Activated T-helper 1 cell treated with anti-CD3 and anti-CD28 coated beads, Interleukin-12 subunit alpha, Interleukin-12 subunit beta, Interleukin-2, Interleukin-4 antibody, amounts not matched to agents 30 ng/mL and 10 ng/mL and 1 ng/mL, durations not matched to agents 14 hours and 24 hours and 36 hours (primary cell): ENCODE data around the gene ZNF547. TPM values are rescaled to one million over a fixed set of nuclear protein-coding genes. Genes with fewer than 3 reads are reported as not detected.
"Not testable (repeated sequence)": the region's sequence is repeated elsewhere in the genome, so short reads cannot be mapped to it uniquely, and the experiment has no call there.

Experiments used
- DNase-seq: peaks from one replicate; pipeline ENCODE4 v3.0.0; 2021; ENCODE audit warnings: low spot score
- H3K27ac Mint-ChIP-seq: one replicate; pipeline ENCODE4 v1.8.0; 2021; ENCODE audit warnings: mild to moderate bottlenecking, mixed read lengths
- H3K27me3 Mint-ChIP-seq: one replicate; pipeline ENCODE4 v1.8.0; 2022; ENCODE audit warnings: mild to moderate bottlenecking, moderate library complexity, mixed read lengths; ENCODE audit not compliant: insufficient read depth
- H3K36me3 Mint-ChIP-seq: one replicate; pipeline ENCODE4 v1.8.0; 2021; ENCODE audit warnings: low read depth, mixed read lengths
- H3K4me1 Mint-ChIP-seq: one replicate; pipeline ENCODE4 v1.8.0; 2021; ENCODE audit warnings: low read depth, mixed read lengths
- H3K4me3 Mint-ChIP-seq: one replicate; pipeline ENCODE4 v1.8.0; 2021; ENCODE audit warnings: mild to moderate bottlenecking, moderate library complexity, mixed read lengths
- H3K9me3 Mint-ChIP-seq: one replicate; pipeline ENCODE4 v1.8.0; 2021; ENCODE audit warnings: mixed read lengths
- intact Hi-C: fragments of 100-400 bp; cut with micrococcal nuclease; formaldehyde crosslinking; loops from one replicate; pipeline ENCODE4 v1.15.1; 2024
- total RNA-seq: library from RNA; stranded (reverse); gene quantifications from 2 replicates; pipeline ENCODE4 v1.2.3, GENCODE V29; 2022

Gene ZNF547
- total RNA-seq, 1 donor from 2014 or later = 0.93 TPM

GRCh38 chr19:57348136-57348535, 15.2 kb upstream of the ZNF547 start:
- DNase-seq = no peak
- H3K4me3 Mint-ChIP-seq = no peak overlapping the region
- intact Hi-C loops = no loop called here
- peaks cover 21% of the 10 kb centered on the region for H3K36me3 Mint-ChIP-seq
- no peaks in the 10 kb centered on the region for H3K27me3 Mint-ChIP-seq
- peaks cover 26% of the 10 kb centered on the region for H3K9me3 Mint-ChIP-seq
- H3K4me1 Mint-ChIP-seq = peaks cover 23% of the 10 kb centered on the region
- no peak overlapping the region for H3K27ac Mint-ChIP-seq

- Mint-ChIP-seq H3K27me3 (no peaks in the 10 kb centered on the region), H3K4me1 (peaks cover 29% of the 10 kb centered on the region), H3K36me3 (peaks cover 50% of the 10 kb centered on the region), H3K27ac (peak within 1 kb of the TSS; percentile 90), H3K9me3 (peaks cover 50% of the 10 kb centered on the region), H3K4me3 (peak within 1 kb of the TSS; percentile 92)
- DNase-seq = peak; percentile 84
- intact Hi-C loops = loop anchor here (1.0 to 5.0 kb wide), 8 partner anchors 12 to 176 kb away; partner anchors contain the start of genes TRAPPC2B, ZNF17, ZNF460 and ZNF543
Observed at GRCh38 chr19:57350877-57351805, 12.2 kb upstream of the ZNF547 start, which contains the start of gene ZNF304. Gene ZNF304 (plus strand): TSS chr19:57351271. CDS start chr19:57351665, 394 bp downstream.

- H3K36me3 Mint-ChIP-seq = peaks cover 57% of the 10 kb centered on the region
- peak overlapping the region; percentile 92 for H3K4me3 Mint-ChIP-seq
- peaks cover 58% of the 10 kb centered on the region for H3K9me3 Mint-ChIP-seq
- H3K27ac Mint-ChIP-seq = peak overlapping the region; percentile 90
- peaks cover 29% of the 10 kb centered on the region for H3K4me1 Mint-ChIP-seq
- intact Hi-C loops = loop anchor here (1.0 to 5.0 kb wide), 8 partner anchors 11 to 175 kb away; partner anchors contain the start of genes TRAPPC2B, ZNF17, ZNF460 and ZNF543
- no peak for DNase-seq
- no peaks in the 10 kb centered on the region for H3K27me3 Mint-ChIP-seq
Observed at GRCh38 chr19:57351867-57352266, 11.5 kb upstream of the ZNF547 start.

GRCh38 chr19:57355916-57356315, 7.4 kb upstream of the ZNF547 start:
- H3K36me3 Mint-ChIP-seq = peaks cover 80% of the 10 kb centered on the region
- peaks cover 27% of the 10 kb centered on the region for H3K4me1 Mint-ChIP-seq
- intact Hi-C loops = no loop called here
- DNase-seq = no peak
- no peak overlapping the region for H3K27ac Mint-ChIP-seq
- no peak overlapping the region for H3K4me3 Mint-ChIP-seq
- H3K27me3 Mint-ChIP-seq = no peaks in the 10 kb centered on the region
- H3K9me3 Mint-ChIP-seq = peaks cover 75% of the 10 kb centered on the region

- peaks cover 72% of the 10 kb centered on the region for H3K36me3 Mint-ChIP-seq
- peaks cover 13% of the 10 kb centered on the region for H3K4me1 Mint-ChIP-seq
- peaks cover 71% of the 10 kb centered on the region for H3K9me3 Mint-ChIP-seq
- no peak overlapping the region for H3K27ac Mint-ChIP-seq
- H3K27me3 Mint-ChIP-seq = no peaks in the 10 kb centered on the region
- no peak for DNase-seq
- intact Hi-C loops = no loop called here
- no peak overlapping the region for H3K4me3 Mint-ChIP-seq
Observed at GRCh38 chr19:57357406-57357805, 5.9 kb upstream of the ZNF547 start.

- H3K4me1 Mint-ChIP-seq = peaks cover 16% of the 10 kb centered on the region
- peaks cover 68% of the 10 kb centered on the region for H3K9me3 Mint-ChIP-seq
- peaks cover 61% of the 10 kb centered on the region for H3K36me3 Mint-ChIP-seq
- no peak for DNase-seq
- H3K27me3 Mint-ChIP-seq = no peaks in the 10 kb centered on the region
- intact Hi-C loops = no loop called here
- H3K27ac Mint-ChIP-seq = no peak overlapping the region
- H3K4me3 Mint-ChIP-seq = no peak overlapping the region
Observed at GRCh38 chr19:57359300-57359699, 4.1 kb upstream of the ZNF547 start.

GRCh38 chr19:57362419-57362818, 932 bp upstream of the ZNF547 start:
- Mint-ChIP-seq H3K27me3 (no peaks in the 10 kb centered on the region), H3K36me3 (peaks cover 31% of the 10 kb centered on the region), H3K9me3 (peaks cover 49% of the 10 kb centered on the region), H3K4me1 (peaks cover 17% of the 10 kb centered on the region), H3K4me3 (no peak overlapping the region), H3K27ac (peak overlapping the region; percentile 97)
- intact Hi-C loops = loop anchor here (2.0 kb wide), 1 partner anchor 114 kb away; the partner anchor contains the start of gene ZNF772
- DNase-seq = no peak

- intact Hi-C loops = loop anchor here (1.0 to 2.0 kb wide), 16 partner anchors 12 to 820 kb away; partner anchors contain the start of genes ZNF17, ZNF211, ZNF264 and ZNF274
- Mint-ChIP-seq H3K36me3 (peaks cover 25% of the 10 kb centered on the region), H3K27me3 (no peaks in the 10 kb centered on the region), H3K9me3 (peaks cover 50% of the 10 kb centered on the region), H3K4me3 (peak overlapping the region; percentile 89), H3K4me1 (peaks cover 17% of the 10 kb centered on the region), H3K27ac (peak overlapping the region; percentile 97)
- no peak for DNase-seq
Observed at GRCh38 chr19:57363688-57364181, 384 bp downstream of the ZNF547 start.

- peaks cover 28% of the 10 kb centered on the region for H3K36me3 Mint-ChIP-seq
- no peak overlapping the region for H3K4me3 Mint-ChIP-seq
- peaks cover 60% of the 10 kb centered on the region for H3K9me3 Mint-ChIP-seq
- H3K4me1 Mint-ChIP-seq = peaks cover 17% of the 10 kb centered on the region
- no peaks in the 10 kb centered on the region for H3K27me3 Mint-ChIP-seq
- H3K27ac Mint-ChIP-seq = no peak overlapping the region
- intact Hi-C loops = no loop called here
- no peak for DNase-seq
Observed at GRCh38 chr19:57366776-57367175, 3.4 kb downstream of the ZNF547 start.

- Mint-ChIP-seq H3K27ac (no peak overlapping the region), H3K9me3 (peaks cover 69% of the 10 kb centered on the region), H3K27me3 (no peaks in the 10 kb centered on the region), H3K4me1 (no peaks in the 10 kb centered on the region), H3K36me3 (peaks cover 56% of the 10 kb centered on the region), H3K4me3 (no peak overlapping the region)
- intact Hi-C loops = no loop called here
- no peak for DNase-seq
Observed at GRCh38 chr19:57374179-57374578, 10.8 kb downstream of the ZNF547 start.

GRCh38 chr19:57374647-57375046, 11.3 kb downstream of the ZNF547 start:
- Mint-ChIP-seq H3K36me3 (peaks cover 59% of the 10 kb centered on the region), H3K9me3 (peaks cover 70% of the 10 kb centered on the region)
- intact Hi-C loops, H3K4me1 Mint-ChIP-seq, DNase-seq, H3K27me3 Mint-ChIP-seq, H3K4me3 Mint-ChIP-seq, H3K27ac Mint-ChIP-seq: not testable (repeated sequence)

GRCh38 chr19:57376151-57376550, 12.8 kb downstream of the ZNF547 start:
- peaks cover 52% of the 10 kb centered on the region for H3K36me3 Mint-ChIP-seq
- DNase-seq = no peak
- peaks cover 71% of the 10 kb centered on the region for H3K9me3 Mint-ChIP-seq
- intact Hi-C loops = no loop called here
- no peaks in the 10 kb centered on the region for H3K4me1 Mint-ChIP-seq
- no peaks in the 10 kb centered on the region for H3K27me3 Mint-ChIP-seq
- H3K27ac Mint-ChIP-seq = no peak overlapping the region
- H3K4me3 Mint-ChIP-seq = no peak overlapping the region
